Adrenal gland (tissue), 12 donors: Measurements from ENCODE around the gene SLC24A2. TPM values are rescaled to one million over a fixed set of nuclear protein-coding genes. Genes with fewer than 3 reads are reported as not detected.

Experiments used
- DNase-seq, 7 donors: peaks; one replicate each; pipeline ENCODE4 v3.0.0-alpha.2; 2019 to 2020
- H3K27ac ChIP-seq, 5 donors: fragments of 200-600 bp; sonication (generic) in 4 of 5; 1 replicate in 3 of 5; 2 replicates in 2 of 5; pipeline versions ENCODE4 v1.5.1 to v1.8.0; 2016 to 2020; ENCODE audit warnings: mild to moderate bottlenecking in 1 of 5
- H3K27me3 ChIP-seq: fragments of 200-600 bp; 2 replicates; pipeline ENCODE4 v1.8.0; 2021
- H3K36me3 ChIP-seq, 2 donors: fragments of 200-600 bp; replicated peaks in 1 of 2; 1 replicate in 1 of 2; 2 replicates in 1 of 2; pipeline versions ENCODE4 v1.5.1 to v1.8.0; 2018 to 2022
- H3K4me1 ChIP-seq, 2 donors: fragments of 200-600 bp; replicated peaks in 1 of 2; 1 replicate in 1 of 2; 2 replicates in 1 of 2; pipeline versions ENCODE4 v1.5.1 to v1.8.0; 2018 to 2021
- H3K4me3 ChIP-seq, 4 donors: fragments of 200-600 bp; sonication (generic) in 3 of 4; one replicate each; pipeline ENCODE4 v1.5.1; 2016 to 2018
- H3K9me3 ChIP-seq, 3 donors: fragments of 200-600 bp; sonication (generic) in 1 of 3; replicated peaks in 1 of 3; 1 replicate in 2 of 3; 2 replicates in 1 of 3; pipeline versions ENCODE4 v1.5.1 to v1.8.0; 2016 to 2021
- CTCF ChIP-seq, 6 experiments: fragments of 450-650 bp in 4 of 6; fragments of 200-600 bp in 2 of 6; sonication (generic) in 1 of 6; IDR thresholded peaks; 1 replicate in 5 of 6; 2 replicates in 1 of 6; pipeline versions ENCODE4 v1.5.1 to v1.8.0; 2016 to 2021; ENCODE audit warnings: antibody characterized with exemption in 6 of 6, mild to moderate bottlenecking in 2 of 6, moderate library complexity in 1 of 6
- POLR2A ChIP-seq, 2 donors: fragments of 450-650 bp; IDR thresholded peaks; one replicate each; pipeline ENCODE4 v1.6.1; 2017; ENCODE audit warnings: antibody characterized with exemption in 2 of 2, mild to moderate bottlenecking in 2 of 2, moderate library complexity in 1 of 2
- WGBS, 4 donors: extraction: QIAGEN DNeasy Blood & Tissue Kit in 2 of 4; methylation state at CpG; one replicate each; pipeline versions ENCODE4 v1.1.5 to v1.1.7; 2013 to 2017; 5-methylcytosine and 5-hydroxymethylcytosine counted together
- intact Hi-C, 2 donors: fragments of 100-400 bp; cut with DNase I; formaldehyde crosslinking; loops; one replicate each; pipeline versions ENCODE4 v1.14.1 to v1.15.0; 2022 to 2023
- polyA plus RNA-seq, 3 donors: library from polyadenylated mRNA; stranded (reverse); fragments of 200-250 nt in 2 of 3; fragments of 350-450 nt in 1 of 3; fragmentation: Illumina TruSeq in 1 of 3; extraction: RNeasy Lipid Tissue Mini Kit (QIAGEN cat#74804) in 1 of 3; gene quantifications; one replicate each; pipeline ENCODE4 v1.2.3, GENCODE V29; 2013 to 2014
- total RNA-seq, 9 donors: library from RNA; depleted of rRNA in 4 of 9; stranded (reverse); fragments of >200 nt in 4 of 9; fragments of 120-200 nt in 1 of 9; fragmentation: NEBNext Ultra II Directional in 1 of 9; extraction: Animal tissue kit (Norgen Biotek cat#: 25700) in 1 of 9; gene quantifications; one replicate each; pipeline versions ENCODE4 v1.1.0 to v1.2.4, GENCODE V29; 2013 to 2023
- donor health status: healthy with polysubstance abuse.
- donor health status: Bipolar disorder and iron deficiency.
- donor health status: DM: yes; HTN: yes; CAD: no.
- donor health status: DM: no; HTN: no; CAD: no.
- donor health status: DM: no; HTN: no; CAD: no.
- donor health status: DM: yes; HTN: yes; CAD: no.

The SLC24A2 gene
- total and polyA plus RNA-seq, 12 donors = 0.26 to 20.8 (median 3.4) TPM; not detected in 3

DNA sequence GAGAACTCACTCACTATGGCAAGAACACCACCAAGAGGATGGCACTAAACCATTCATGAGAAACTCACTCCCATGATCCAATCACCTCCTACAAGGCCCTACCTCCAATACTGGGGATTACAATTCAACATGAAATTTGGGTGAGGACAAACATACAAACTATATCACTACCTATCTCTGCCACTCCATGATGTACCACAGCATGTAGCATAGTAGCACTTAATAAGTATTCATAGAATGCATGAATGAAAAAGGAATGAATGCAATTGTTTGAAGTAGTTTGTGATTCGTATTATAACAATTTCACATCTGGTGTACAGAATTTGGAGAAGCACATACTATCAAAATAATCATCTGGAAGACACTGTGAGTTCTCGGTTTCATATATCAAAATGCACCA is 27.9 kb upstream of the SLC24A2 start:
- Histone ChIP-seq H3K9me3 (no peaks in the 10 kb centered on the region), H3K27me3 (no peaks in the 10 kb centered on the region), H3K27ac (no peak overlapping the region), H3K4me3 (no peak overlapping the region), H3K36me3 (no peaks in the 10 kb centered on the region), H3K4me1 (no peaks in the 10 kb centered on the region)
- no peak for DNase-seq
- TF ChIP-seq POLR2A (IDR thresholded peaks at IDR 0.05) (no peak), CTCF (IDR thresholded peaks at IDR 0.05) (no peak)
- intact Hi-C loops = no loop called here
- WGBS, 4 donors = 76 to 87% (median 80%) methylated on average over 2 of the region's 2 CpGs

- Histone ChIP-seq H3K9me3 (peaks cover 0 to 4% (median 0%) of the 10 kb centered on the region in 3 donors), H3K4me1 (no peaks in the 10 kb centered on the region), H3K27ac (no peak overlapping the region), H3K36me3 (no peaks in the 10 kb centered on the region), H3K4me3 (no peak overlapping the region), H3K27me3 (no peaks in the 10 kb centered on the region)
- DNase-seq = no peak
- TF ChIP-seq POLR2A (IDR thresholded peaks at IDR 0.05) (no peak), CTCF (IDR thresholded peaks at IDR 0.05) (no peak)
- intact Hi-C loops = no loop called here
Measured at GRCh38 chr9:19812194-19812593, 23.4 kb upstream of the SLC24A2 start.

DNA sequence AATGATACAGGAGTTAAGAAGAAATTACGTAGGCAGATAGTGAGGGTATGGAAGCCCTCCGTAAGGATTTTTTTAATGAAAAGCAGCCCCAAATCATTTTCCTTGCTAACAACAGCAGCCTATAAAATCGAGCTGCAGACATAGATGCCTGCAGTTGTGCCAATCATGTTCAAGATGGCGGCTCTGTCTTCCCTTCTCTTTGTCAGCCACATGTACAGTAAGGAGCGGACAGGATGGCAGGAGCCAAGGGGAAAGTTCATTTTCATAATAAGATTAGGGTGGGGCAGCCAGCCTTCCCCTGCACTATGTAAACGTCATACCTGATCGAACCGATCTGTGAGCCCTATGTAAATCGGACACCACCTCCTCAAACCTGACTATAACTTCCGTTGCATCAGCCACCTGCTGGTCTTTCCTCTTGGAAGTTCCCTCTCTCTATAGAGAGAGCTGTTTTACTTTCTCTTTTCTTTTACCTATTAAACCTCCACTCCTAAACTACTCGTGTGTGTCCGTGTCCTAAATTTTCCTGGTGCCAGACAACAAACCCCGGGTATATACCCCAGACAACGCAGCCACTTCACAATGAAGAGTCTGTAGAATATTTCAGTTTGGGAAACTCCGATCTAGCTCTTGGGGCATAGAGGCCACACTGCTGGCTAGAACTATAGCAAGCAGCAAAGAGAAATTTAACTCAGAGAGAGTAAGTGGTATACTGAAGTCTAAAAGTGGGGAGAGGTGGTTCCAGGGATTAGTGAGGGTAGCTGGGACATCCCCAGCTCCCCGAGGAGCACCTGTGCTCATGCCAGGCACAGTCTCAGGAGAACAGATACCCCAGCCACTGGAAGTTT is 20.8 kb upstream of the SLC24A2 start:
- Histone ChIP-seq H3K36me3 (no peaks in the 10 kb centered on the region), H3K27me3 (no peaks in the 10 kb centered on the region), H3K4me1 (no peaks in the 10 kb centered on the region), H3K9me3 (peaks cover 0 to 4% (median 0%) of the 10 kb centered on the region in 3 donors), H3K4me3 (no peak overlapping the region), H3K27ac (no peak overlapping the region)
- intact Hi-C loops = no loop called here
- TF ChIP-seq CTCF (IDR thresholded peaks at IDR 0.05) (no peak), POLR2A (IDR thresholded peaks at IDR 0.05) (no peak)
- WGBS, 4 donors = 80 to 89% (median 83%) methylated on average over 16 of the region's 16 CpGs
- no peak for DNase-seq

GRCh38 chr9:19807182-19807892 is 18.5 kb upstream of the SLC24A2 start:
- intact Hi-C loops = no loop called here
- DNase-seq = no peak
- Histone ChIP-seq H3K4me1 (no peaks in the 10 kb centered on the region), H3K4me3 (no peak overlapping the region), H3K36me3 (no peaks in the 10 kb centered on the region), H3K9me3 (peaks cover 0 to 4% (median 0%) of the 10 kb centered on the region in 3 donors), H3K27me3 (no peaks in the 10 kb centered on the region), H3K27ac (no peak overlapping the region)
- WGBS, 4 donors = 25 to 34% (median 26%) methylated on average over 4 of the region's 4 CpGs
- TF ChIP-seq POLR2A (IDR thresholded peaks at IDR 0.05) (no peak), CTCF (IDR thresholded peaks at IDR 0.05) (no peak)
